Immature natural killer cell (primary cell): ENCODE results near the gene HTR3A. TPM values are rescaled to one million over a fixed set of nuclear protein-coding genes. Genes with fewer than 3 reads are reported as not detected.

ENCODE experiments used
- DNase-seq, 3 donors: peaks; one replicate each; pipeline ENCODE4 v3.0.0; 2022; ENCODE audit warnings: mixed read lengths in 1 of 3
- H3K27ac Mint-ChIP-seq, 6 donors: one replicate each; pipeline ENCODE4 v1.8.0; 2020; ENCODE audit warnings: mixed read lengths in 6 of 6, mild to moderate bottlenecking in 5 of 6, inconsistent platforms in 4 of 6, moderate library complexity in 3 of 6
- H3K27me3 Mint-ChIP-seq, 3 donors: one replicate each; pipeline ENCODE4 v1.8.0; 2020 to 2021; ENCODE audit warnings: low read depth in 3 of 3, mild to moderate bottlenecking in 3 of 3, mixed read lengths in 3 of 3, moderate library complexity in 3 of 3, inconsistent platforms in 1 of 3
- H3K36me3 Mint-ChIP-seq, 3 donors: one replicate each; pipeline ENCODE4 v1.8.0; 2020; ENCODE audit warnings: mixed read lengths in 3 of 3, inconsistent platforms in 2 of 3, mild to moderate bottlenecking in 2 of 3
- H3K4me1 Mint-ChIP-seq, 2 donors: one replicate each; pipeline ENCODE4 v1.8.0; 2020; ENCODE audit warnings: inconsistent platforms in 2 of 2, mild to moderate bottlenecking in 2 of 2, mixed read lengths in 2 of 2, moderate library complexity in 1 of 2
- H3K4me3 Mint-ChIP-seq, 5 donors: one replicate each; pipeline ENCODE4 v1.8.0; 2020; ENCODE audit warnings: mild to moderate bottlenecking in 5 of 5, mixed read lengths in 5 of 5, inconsistent platforms in 3 of 5, moderate library complexity in 3 of 5
- H3K9me3 Mint-ChIP-seq, 6 donors: one replicate each; pipeline ENCODE4 v1.8.0; 2020; ENCODE audit warnings: mild to moderate bottlenecking in 6 of 6, mixed read lengths in 6 of 6, inconsistent platforms in 4 of 6, moderate library complexity in 3 of 6
- polyA plus RNA-seq, 3 donors: library from polyadenylated mRNA; unstranded; fragments of 300-500 nt; fragmentation: Illumina TruSeq; gene quantifications; one replicate each; pipeline ENCODE4 v1.2.3, GENCODE V29; 2021

The HTR3A gene
- polyA plus RNA-seq, 3 donors from 2014 or later: not detected

- Mint-ChIP-seq H3K4me3 (no peak overlapping the region), H3K27me3 (peaks cover 3 to 8% (median 8%) of the 10 kb centered on the region in 3 donors), H3K9me3 (no peaks in the 10 kb centered on the region), H3K36me3 (no peaks in the 10 kb centered on the region), H3K4me1 (no peaks in the 10 kb centered on the region), H3K27ac (no peak overlapping the region)
- no peak for DNase-seq
These were observed 22.3 kb upstream of the HTR3A start for GRCh38 chr11:113952588-113952987.

GRCh38 chr11:113954235-113954634 lies 20.7 kb upstream of the HTR3A start:
- Mint-ChIP-seq H3K36me3 (no peaks in the 10 kb centered on the region), H3K9me3 (no peaks in the 10 kb centered on the region), H3K4me1 (no peaks in the 10 kb centered on the region), H3K27me3 (peaks cover 5 to 6% (median 5%) of the 10 kb centered on the region in 3 donors), H3K4me3 (no peak overlapping the region), H3K27ac (no peak overlapping the region)
- DNase-seq: no peak

GRCh38 chr11:113956986-113957385 lies 17.9 kb upstream of the HTR3A start:
- no peak for DNase-seq
- Mint-ChIP-seq H3K4me1 (no peaks in the 10 kb centered on the region), H3K27ac (no peak overlapping the region), H3K9me3 (no peaks in the 10 kb centered on the region), H3K4me3 (no peak overlapping the region), H3K36me3 (no peaks in the 10 kb centered on the region), H3K27me3 (peaks cover 0 to 4% (median 2%) of the 10 kb centered on the region in 3 donors)

- DNase-seq: no peak
- Mint-ChIP-seq H3K4me1 (no peaks in the 10 kb centered on the region), H3K9me3 (no peaks in the 10 kb centered on the region), H3K4me3 (no peak overlapping the region), H3K27me3 (peaks cover 2% of the 10 kb centered on the region in 3 donors), H3K36me3 (no peaks in the 10 kb centered on the region), H3K27ac (no peak overlapping the region)
These were observed 14.1 kb upstream of the HTR3A start for GRCh38 chr11:113960702-113961330.

- DNase-seq: no peak
- Mint-ChIP-seq H3K27me3 (peaks cover 2 to 8% (median 4%) of the 10 kb centered on the region in 3 donors), H3K36me3 (no peaks in the 10 kb centered on the region), H3K4me3 (no peak overlapping the region), H3K27ac (no peak overlapping the region), H3K9me3 (no peaks in the 10 kb centered on the region), H3K4me1 (no peaks in the 10 kb centered on the region)
These were observed 7.5 kb upstream of the HTR3A start for GRCh38 chr11:113967361-113967760.

GRCh38 chr11:113971506-113972195 lies 3.3 kb upstream of the HTR3A start:
- no peak for DNase-seq
- no peaks in the 10 kb centered on the region for H3K9me3 Mint-ChIP-seq
- H3K36me3 Mint-ChIP-seq: no peaks in the 10 kb centered on the region
- peaks cover 2 to 6% (median 4%) of the 10 kb centered on the region in 3 donors for H3K27me3 Mint-ChIP-seq
- H3K4me3 Mint-ChIP-seq: no peak overlapping the region
- H3K4me1 Mint-ChIP-seq: no peaks in the 10 kb centered on the region
- H3K27ac Mint-ChIP-seq: no peak overlapping the region

GRCh38 chr11:113977071-113977490 lies 2.2 kb downstream of the HTR3A start:
- Mint-ChIP-seq H3K36me3 (no peaks in the 10 kb centered on the region), H3K27ac (no peak overlapping the region), H3K9me3 (no peaks in the 10 kb centered on the region), H3K4me3 (no peak overlapping the region), H3K4me1 (no peaks in the 10 kb centered on the region), H3K27me3 (peaks cover 0 to 1% (median 0%) of the 10 kb centered on the region in 3 donors)
- no peak for DNase-seq

GRCh38 chr11:113977701-113978100 lies 2.8 kb downstream of the HTR3A start:
- no peak overlapping the region for H3K4me3 Mint-ChIP-seq
- no peak overlapping the region for H3K27ac Mint-ChIP-seq
- no peak for DNase-seq
- no peaks in the 10 kb centered on the region for H3K9me3 Mint-ChIP-seq
- peaks cover 0 to 1% (median 0%) of the 10 kb centered on the region in 3 donors for H3K27me3 Mint-ChIP-seq
- H3K36me3 Mint-ChIP-seq: no peaks in the 10 kb centered on the region
- no peaks in the 10 kb centered on the region for H3K4me1 Mint-ChIP-seq

- DNase-seq: no peak
- Mint-ChIP-seq H3K27ac (no peak overlapping the region), H3K36me3 (no peaks in the 10 kb centered on the region), H3K9me3 (no peaks in the 10 kb centered on the region), H3K27me3 (peaks cover 5 to 6% (median 5%) of the 10 kb centered on the region in 3 donors), H3K4me3 (no peak overlapping the region), H3K4me1 (no peaks in the 10 kb centered on the region)
These were observed 4.5 kb downstream of the HTR3A start for GRCh38 chr11:113979431-113979830.

- Mint-ChIP-seq H3K9me3 (no peaks in the 10 kb centered on the region), H3K27ac (no peak overlapping the region), H3K27me3 (peaks cover 5 to 7% (median 6%) of the 10 kb centered on the region in 3 donors), H3K36me3 (no peaks in the 10 kb centered on the region), H3K4me1 (no peaks in the 10 kb centered on the region), H3K4me3 (no peak overlapping the region)
- DNase-seq: no peak
These were observed 5.9 kb downstream of the HTR3A start for GRCh38 chr11:113980785-113981184.

- H3K36me3 Mint-ChIP-seq: no peaks in the 10 kb centered on the region
- no peak overlapping the region for H3K4me3 Mint-ChIP-seq
- no peaks in the 10 kb centered on the region for H3K4me1 Mint-ChIP-seq
- DNase-seq: no peak
- H3K9me3 Mint-ChIP-seq: no peaks in the 10 kb centered on the region
- H3K27ac Mint-ChIP-seq: no peak overlapping the region
- H3K27me3 Mint-ChIP-seq: peaks cover 5 to 10% (median 8%) of the 10 kb centered on the region in 3 donors
These were observed 7.4 kb downstream of the HTR3A start for GRCh38 chr11:113982306-113982705.

- Mint-ChIP-seq H3K27ac (no peak overlapping the region), H3K9me3 (no peaks in the 10 kb centered on the region), H3K4me3 (no peak overlapping the region), H3K4me1 (no peaks in the 10 kb centered on the region), H3K36me3 (no peaks in the 10 kb centered on the region), H3K27me3 (peaks cover 4 to 21% (median 8%) of the 10 kb centered on the region in 3 donors)
- no peak for DNase-seq
These were observed 9.9 kb downstream of the HTR3A start for GRCh38 chr11:113984781-113985180.

GRCh38 chr11:113985906-113986305 lies 11.0 kb downstream of the HTR3A start:
- Mint-ChIP-seq H3K4me3 (no peak overlapping the region), H3K4me1 (no peaks in the 10 kb centered on the region), H3K36me3 (no peaks in the 10 kb centered on the region), H3K9me3 (no peaks in the 10 kb centered on the region), H3K27me3 (peaks cover 4 to 22% (median 8%) of the 10 kb centered on the region in 3 donors), H3K27ac (no peak overlapping the region)
- no peak for DNase-seq

GRCh38 chr11:113986351-113987140 lies 11.6 kb downstream of the HTR3A start:
- Mint-ChIP-seq H3K4me1 (no peaks in the 10 kb centered on the region), H3K27me3 (peaks cover 4 to 25% (median 8%) of the 10 kb centered on the region in 3 donors), H3K27ac (no peak overlapping the region), H3K36me3 (no peaks in the 10 kb centered on the region), H3K4me3 (no peak overlapping the region), H3K9me3 (no peaks in the 10 kb centered on the region)
- DNase-seq: no peak
